Suppressor macrophage (primary cell): ENCODE results near the gene FBXO31.
"Not testable (repeated sequence)": the region's sequence is repeated elsewhere in the genome, so short reads cannot be mapped to it uniquely, and the experiment has no call there.

ENCODE experiments used
- DNase-seq, 4 experiments: peaks; one replicate each; pipeline ENCODE4 v3.0.0-alpha.2; 2020 to 2022

Gene FBXO31

GRCh38 chr16:87411375-87412271 is 28.0 kb upstream of the FBXO31 start:
- DNase-seq, result no peak

- no peak for DNase-seq
Measured at GRCh38 chr16:87410968-87411367, 27.4 kb upstream of the FBXO31 start.

GRCh38 chr16:87410530-87410929 is 27.0 kb upstream of the FBXO31 start:
- no peak for DNase-seq

- DNase-seq, result no peak
Measured at GRCh38 chr16:87409781-87410180, 26.2 kb upstream of the FBXO31 start.

GRCh38 chr16:87409153-87409552 is 25.6 kb upstream of the FBXO31 start:
- DNase-seq, result no peak

GRCh38 chr16:87407511-87408112 is 24.0 kb upstream of the FBXO31 start:
- DNase-seq, result peak; percentile 44 to 64 (median 58)

- no peak for DNase-seq
Measured at GRCh38 chr16:87406495-87407088, 23.0 kb upstream of the FBXO31 start.

GRCh38 chr16:87404764-87405625 is 21.4 kb upstream of the FBXO31 start:
- DNase-seq, result no peak

- no peak for DNase-seq
Measured at GRCh38 chr16:87395181-87395842, 11.7 kb upstream of the FBXO31 start.

- DNase-seq, result no peak
Measured at GRCh38 chr16:87393680-87394055, 10.1 kb upstream of the FBXO31 start.

- peak; percentile 50 to 74 (median 55) for DNase-seq
Measured at GRCh38 chr16:87392821-87393679, 9.5 kb upstream of the FBXO31 start.

- peak; percentile 98 to 100 (median 99) for DNase-seq
Measured at GRCh38 chr16:87391950-87392820, 8.6 kb upstream of the FBXO31 start, which contains the start of gene MAP1LC3B. Gene MAP1LC3B, plus strand, starts transcription at chr16:87392336. Its CDS starts 92 bp downstream, at chr16:87392428.

GRCh38 chr16:87391324-87391949 is 7.9 kb upstream of the FBXO31 start:
- DNase-seq, result peak; percentile 91 to 95 (median 94)

- no peak for DNase-seq
Measured at GRCh38 chr16:87390641-87391323, 7.2 kb upstream of the FBXO31 start.

- DNase-seq, result not testable (repeated sequence)
Measured at GRCh38 chr16:87389914-87390313, 6.3 kb upstream of the FBXO31 start.

- peak in 1 of 4 experiments; percentile 21 for DNase-seq
Measured at GRCh38 chr16:87389245-87389644, 5.7 kb upstream of the FBXO31 start.

- no peak for DNase-seq
Measured at GRCh38 chr16:87388818-87389134, 5.2 kb upstream of the FBXO31 start.

GRCh38 chr16:87387942-87388817 is 4.6 kb upstream of the FBXO31 start:
- peak; percentile 96 to 99 (median 96) for DNase-seq
